Keratinocyte (primary cell): ENCODE measurements around the gene HYAL1. TPM values are rescaled to one million over a fixed set of nuclear protein-coding genes. Genes with fewer than 3 reads are reported as not detected.

Experiments
- DNase-seq: peaks from one replicate; pipeline ENCODE4 v3.0.0-alpha.2; 2011; ENCODE audit warnings: low read depth, missing footprints, low spot score
- FAIRE-seq: peaks from 2 replicates; lab custom pipeline; 2011; peaks lifted over from hg19 to GRCh38; lab: Jason Lieb, UNC
- H2AFZ ChIP-seq: 2 replicates; pipeline ENCODE4 v1.6.0; 2012; ENCODE audit warnings: low read length, control low read depth, inconsistent platforms; ENCODE audit not compliant: control insufficient read depth
- H3K27ac ChIP-seq: 2 replicates; pipeline ENCODE4 v1.5.1; 2011; ENCODE audit warnings: low read length; ENCODE audit not compliant: control insufficient read depth, insufficient read depth
- H3K27me3 ChIP-seq: 3 replicates; pipeline ENCODE4 v1.6.0; 2011; ENCODE audit warnings: low read length; ENCODE audit not compliant: control insufficient read depth, insufficient read depth; ENCODE audit errors: extremely low read depth
- H3K36me3 ChIP-seq, 2 experiments: 2 replicates in 1 of 2; 3 replicates in 1 of 2; pipeline ENCODE4 v1.5.1; 2011; ENCODE audit warnings: low read length in 2 of 2, mild to moderate bottlenecking in 1 of 2; ENCODE audit not compliant: control insufficient read depth in 2 of 2, insufficient read depth in 2 of 2; ENCODE audit errors: extremely low read depth in 1 of 2
- H3K4me1 ChIP-seq: 3 replicates; pipeline ENCODE4 v1.5.1; 2011; ENCODE audit warnings: low read length; ENCODE audit not compliant: control insufficient read depth, insufficient read depth; ENCODE audit errors: extremely low read depth
- H3K4me2 ChIP-seq: 3 replicates; pipeline ENCODE4 v1.6.0; 2011; ENCODE audit warnings: low read depth, low read length; ENCODE audit not compliant: control insufficient read depth, insufficient read depth; ENCODE audit errors: extremely low read depth
- H3K4me3 ChIP-seq, 3 experiments: fragments of 200-600 bp in 1 of 3; sonication (generic) in 1 of 3; 2 replicates in 2 of 3; 3 replicates in 1 of 3; pipeline ENCODE4 v1.5.1; 2011 to 2016; ENCODE audit warnings: low read length in 3 of 3, mild to moderate bottlenecking in 3 of 3, control low read depth in 2 of 3, inconsistent platforms in 1 of 3, low read depth in 1 of 3, mixed read lengths in 1 of 3, mixed run types in 1 of 3, moderate library complexity in 1 of 3; ENCODE audit not compliant: control insufficient read depth in 2 of 3, insufficient read depth in 2 of 3; ENCODE audit errors: extremely low read depth in 1 of 3
- H3K79me2 ChIP-seq: 2 replicates; pipeline ENCODE4 v1.6.0; 2012; ENCODE audit warnings: low read length; ENCODE audit not compliant: control insufficient read depth, insufficient read depth
- H3K9ac ChIP-seq: 3 replicates; pipeline ENCODE4 v1.6.0; 2011; ENCODE audit warnings: low read length; ENCODE audit not compliant: control insufficient read depth, insufficient read depth; ENCODE audit errors: extremely low read depth
- H3K9me1 ChIP-seq: 3 replicates; pipeline ENCODE4 v1.6.0; 2011; ENCODE audit warnings: low read length; ENCODE audit not compliant: control insufficient read depth, insufficient read depth; ENCODE audit errors: extremely low read depth
- H3K9me3 ChIP-seq: 2 replicates; pipeline ENCODE4 v1.5.1; 2012; ENCODE audit warnings: low read depth, low read length; ENCODE audit not compliant: control insufficient read depth
- H4K20me1 ChIP-seq: 3 replicates; pipeline ENCODE4 v1.6.0; 2011; ENCODE audit warnings: low read length; ENCODE audit not compliant: control insufficient read depth, insufficient read depth; ENCODE audit errors: extremely low read depth
- CTCF ChIP-seq, 3 experiments: IDR thresholded peaks in 1 of 3; conservative IDR thresholded peaks in 1 of 3; optimal IDR thresholded peaks in 1 of 3; 2 replicates in 2 of 3; 3 replicates in 1 of 3; pipeline versions ENCODE3 to v1.5.1; 2011; ENCODE audit warnings: low read length in 3 of 3, mild to moderate bottlenecking in 3 of 3, moderate library complexity in 2 of 3, control low read depth in 1 of 3, inconsistent platforms in 1 of 3; ENCODE audit not compliant: insufficient read depth in 2 of 3; ENCODE audit errors: extremely low read depth in 1 of 3
- EZH2 ChIP-seq: IDR thresholded peaks from one replicate; pipeline ENCODE4 v1.6.1; 2012; ENCODE audit warnings: inconsistent platforms, mild to moderate bottlenecking, low read length, moderate library complexity
- dilution Hi-C: fragments of 300-500 bp; cut with MboI; formaldehyde crosslinking; loops from one replicate; pipeline ENCODE4 v1.7.0; 2020; ENCODE audit warnings: low sequenced_read_pairs; ENCODE audit not compliant: extremely low pct_ligation_motif_present
- polyA plus RNA-seq, 5 experiments: library from polyadenylated mRNA; depleted of rRNA in 3 of 5; stranded (reverse) in 3 of 5; stranded (forward) in 1 of 5; unstranded in 1 of 5; fragments of >200 nt; gene quantifications; 1 replicate in 1 of 5; 2 replicates in 3 of 5; 3 replicates in 1 of 5; pipeline versions ENCODE4 v1.2.1 to v1.2.3, GENCODE V29; 2011 to 2012; ENCODE audit warnings: missing spikeins in 2 of 5, low read depth in 1 of 5, low replicate concordance in 1 of 5

The HYAL1 gene
- polyA plus RNA-seq, 1 donor (not counting 4 experiments of a cell fraction or from before 2014, with no cell fraction given): 13.9 TPM

GRCh38 chr3:50278123-50278879, 25.1 kb downstream of the HYAL1 start:
- Histone ChIP-seq H4K20me1 (no peaks in the 10 kb centered on the region), H3K9me3 (no peaks in the 10 kb centered on the region), H3K36me3 (no peaks in the 10 kb centered on the region), H3K4me3 (no peak overlapping the region), H3K9me1 (no peaks in the 10 kb centered on the region), H3K79me2 (no peaks in the 10 kb centered on the region), H3K4me2 (no peak overlapping the region), H3K27me3 (peaks cover 36% of the 10 kb centered on the region), H2AFZ (no peak overlapping the region), H3K4me1 (peaks cover under 1% of the 10 kb centered on the region), H3K9ac (no peak overlapping the region), H3K27ac (no peak overlapping the region)
- DNase-seq (no peak), FAIRE-seq (no peak)
- dilution Hi-C loops: no loop called here
- TF ChIP-seq EZH2 (no peak), CTCF (optimal IDR thresholded peaks at IDR 0.05 in 1 of 3, IDR thresholded peaks at IDR 0.05 in 1 of 3, conservative IDR thresholded peaks at IDR 0.05 in 1 of 3; ENCODE audit: extremely low read depth in 1 of 3, insufficient read depth in 2 of 3, low read length in 3 of 3) (no peak)

- Histone ChIP-seq H3K27ac (no peak overlapping the region), H3K4me3 (no peak overlapping the region), H3K27me3 (peaks cover 40% of the 10 kb centered on the region), H2AFZ (no peak overlapping the region), H3K4me1 (peaks cover 3% of the 10 kb centered on the region), H3K4me2 (no peak overlapping the region), H3K9ac (no peak overlapping the region), H3K9me1 (no peaks in the 10 kb centered on the region), H3K79me2 (no peaks in the 10 kb centered on the region), H3K36me3 (no peaks in the 10 kb centered on the region), H4K20me1 (no peaks in the 10 kb centered on the region), H3K9me3 (no peaks in the 10 kb centered on the region)
- TF ChIP-seq CTCF (optimal IDR thresholded peaks at IDR 0.05 in 1 of 3, IDR thresholded peaks at IDR 0.05 in 1 of 3, conservative IDR thresholded peaks at IDR 0.05 in 1 of 3; ENCODE audit: extremely low read depth in 1 of 3, insufficient read depth in 2 of 3, low read length in 3 of 3) (no peak), EZH2 (no peak)
- DNase-seq: no peak
- dilution Hi-C loops: no loop called here
- FAIRE-seq: no peak
Observed at GRCh38 chr3:50276762-50277101, 26.6 kb downstream of the HYAL1 start.
